Effector CD4-positive, alpha-beta T cell (primary cell): ENCODE results near the gene RNF17.

ENCODE experiments used
- DNase-seq: peaks from one replicate; pipeline ENCODE4 v3.0.0-alpha.2; 2020

Gene RNF17

DNA sequence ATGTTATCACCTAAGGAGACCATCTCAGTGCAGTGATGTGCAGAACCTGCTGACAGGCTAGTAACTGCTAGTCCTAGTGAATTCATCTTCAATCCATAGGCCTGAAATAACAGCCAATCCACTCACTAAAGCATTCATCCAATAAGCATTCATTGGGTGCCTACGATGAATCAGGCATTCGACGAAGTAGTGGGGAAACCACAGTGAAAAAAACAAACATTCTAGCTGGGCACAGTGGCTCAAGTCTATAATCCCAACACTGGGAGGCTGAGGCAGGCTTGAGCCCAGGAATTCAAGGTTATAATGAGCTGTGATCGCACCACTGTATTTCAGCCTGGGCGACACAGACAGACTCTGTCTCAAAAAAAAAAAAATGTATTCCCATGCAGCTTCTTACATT is 135.6 kb downstream of the RNF17 start:
- no peak for DNase-seq

- no peak for DNase-seq
Measured at GRCh38 chr13:24900507-24900906, 136.5 kb downstream of the RNF17 start.

GRCh38 chr13:24905242-24905641 is 141.3 kb downstream of the RNF17 start:
- no peak for DNase-seq

- DNase-seq, result no peak
Measured at GRCh38 chr13:24906268-24906667, 142.3 kb downstream of the RNF17 start.

DNA sequence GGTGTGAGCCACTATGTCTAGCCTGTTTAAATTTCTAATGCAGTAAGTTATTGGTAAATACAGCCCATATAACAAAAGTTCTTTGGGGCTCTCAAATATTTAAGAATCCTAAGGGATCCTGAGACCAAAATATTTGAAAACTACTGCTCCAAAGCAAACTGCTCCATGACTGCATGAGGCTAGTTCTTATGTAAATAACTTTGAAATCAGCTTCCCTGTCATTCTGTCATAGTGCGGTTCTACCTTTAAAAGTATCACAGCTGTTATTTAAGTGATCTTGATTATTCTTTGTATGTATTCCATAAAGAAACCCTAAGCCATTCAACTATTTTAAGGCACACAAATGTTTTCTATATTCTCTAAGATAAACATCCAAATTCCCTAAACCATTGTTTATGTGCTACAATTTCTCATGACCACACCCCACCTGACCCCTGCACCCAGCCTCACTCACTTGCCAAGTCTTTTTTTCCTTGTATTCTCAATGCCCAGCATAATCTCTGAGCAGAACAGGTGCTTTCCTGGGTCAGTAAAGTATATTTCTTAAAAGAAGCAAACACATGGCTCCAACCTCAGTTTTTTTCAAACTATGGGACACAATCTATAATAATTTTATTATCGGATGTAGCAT is 146.6 kb downstream of the RNF17 start:
- no peak for DNase-seq

- DNase-seq, result no peak
Measured at GRCh38 chr13:24911133-24911908, 147.4 kb downstream of the RNF17 start.

DNA sequence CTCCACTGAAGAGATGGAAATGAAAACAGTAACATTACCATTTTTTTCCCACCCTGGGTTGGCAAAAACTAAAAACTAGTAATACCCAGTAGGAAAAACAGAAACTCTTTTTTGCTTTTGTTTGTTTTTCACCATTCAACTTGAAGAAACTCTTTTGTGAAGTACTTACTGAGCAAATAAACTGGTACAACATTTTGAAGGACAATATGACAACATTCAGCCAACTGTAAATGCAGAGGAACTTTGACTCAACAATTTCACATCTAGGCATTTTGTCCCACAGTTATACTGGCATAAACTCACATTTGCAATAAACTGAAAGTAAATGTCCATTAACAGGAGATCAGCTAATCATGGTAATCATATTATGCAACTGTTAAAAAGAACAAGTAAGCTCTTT is 152.5 kb downstream of the RNF17 start:
- DNase-seq, result no peak

DNA sequence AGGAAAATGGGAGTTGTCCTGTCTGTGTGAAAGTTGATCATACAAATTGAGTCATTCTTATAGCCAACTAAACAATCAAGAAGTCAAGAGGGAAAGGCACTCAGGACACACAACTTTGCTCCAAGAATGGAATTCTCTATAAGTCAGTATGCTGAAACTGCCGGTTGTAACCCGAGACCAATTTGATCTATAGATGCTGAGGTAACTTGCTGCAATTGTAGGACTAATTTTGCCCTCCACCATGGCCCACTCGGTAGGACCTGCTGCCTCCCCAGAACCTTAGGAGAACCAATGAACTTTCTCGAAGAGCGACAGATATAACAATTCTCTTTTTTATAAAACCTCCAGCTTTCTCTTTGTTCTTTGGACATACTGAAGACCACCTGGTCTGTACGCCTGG is 157.0 kb downstream of the RNF17 start:
- no peak for DNase-seq

DNA sequence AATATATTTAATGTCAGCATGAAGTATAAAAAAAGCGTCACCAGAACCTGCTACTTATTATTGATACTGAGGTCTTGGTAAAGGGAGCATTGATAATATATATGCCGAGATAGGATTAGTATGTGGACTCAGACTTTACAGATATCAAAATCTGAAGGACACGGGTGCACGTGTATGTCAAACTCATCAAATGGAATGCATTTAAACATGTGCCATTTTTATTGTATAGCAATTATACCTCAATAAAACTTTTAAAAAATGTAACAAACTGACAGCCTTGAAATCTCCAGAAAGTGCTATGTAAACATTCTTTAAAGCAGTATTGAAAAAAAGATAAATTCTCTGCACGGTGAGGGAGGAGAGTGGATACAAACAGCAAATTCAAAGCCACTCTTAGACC is 157.9 kb downstream of the RNF17 start:
- DNase-seq, result no peak

- DNase-seq, result no peak
Measured at GRCh38 chr13:24922387-24922744, 158.4 kb downstream of the RNF17 start.

- DNase-seq, result peak; percentile 90
Measured at GRCh38 chr13:24922745-24923591, 159.0 kb downstream of the RNF17 start.

DNA sequence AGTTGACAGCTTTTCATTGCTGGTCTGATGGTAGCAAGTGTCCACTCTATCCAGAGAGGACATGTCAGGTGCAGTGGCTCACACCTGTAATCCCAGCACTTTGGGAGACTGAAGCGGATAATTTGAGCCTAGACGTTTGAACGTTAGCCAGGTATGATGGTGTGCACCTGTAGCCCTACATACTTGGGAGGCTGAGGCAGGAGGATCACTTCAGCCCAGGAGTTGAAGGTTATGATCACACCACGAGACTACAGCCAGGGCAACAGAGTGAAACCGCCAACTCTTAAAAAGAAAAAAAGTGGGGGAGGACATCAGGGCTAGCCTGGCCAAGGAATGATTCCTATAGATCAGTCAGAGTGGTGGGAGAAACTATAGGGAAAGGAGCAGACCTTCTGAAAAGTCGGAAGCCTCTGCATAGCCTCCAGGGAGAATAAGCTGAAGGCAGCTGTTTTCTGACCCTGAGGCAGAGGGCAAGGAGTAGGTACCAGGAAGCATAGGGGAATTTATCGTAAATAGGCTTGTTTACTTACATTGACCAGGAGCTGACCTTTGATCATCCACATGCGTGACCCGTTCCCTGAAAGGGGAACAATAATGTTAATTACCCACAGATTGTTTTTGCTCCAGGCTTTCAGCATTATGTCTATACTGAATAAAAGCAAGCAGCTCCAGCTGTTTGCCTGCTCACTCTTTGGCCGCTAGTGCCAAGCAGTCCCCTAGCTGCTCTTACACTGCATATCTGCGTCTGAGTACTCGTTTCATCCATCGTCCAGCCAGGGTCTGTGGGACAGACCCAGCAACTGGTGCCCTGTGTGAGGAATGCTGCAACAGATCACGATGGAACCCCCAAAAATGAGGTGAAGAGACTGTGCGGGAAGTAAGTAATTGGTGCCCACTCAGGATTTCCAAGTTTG is 161.6 kb downstream of the RNF17 start:
- DNase-seq, result no peak

DNA sequence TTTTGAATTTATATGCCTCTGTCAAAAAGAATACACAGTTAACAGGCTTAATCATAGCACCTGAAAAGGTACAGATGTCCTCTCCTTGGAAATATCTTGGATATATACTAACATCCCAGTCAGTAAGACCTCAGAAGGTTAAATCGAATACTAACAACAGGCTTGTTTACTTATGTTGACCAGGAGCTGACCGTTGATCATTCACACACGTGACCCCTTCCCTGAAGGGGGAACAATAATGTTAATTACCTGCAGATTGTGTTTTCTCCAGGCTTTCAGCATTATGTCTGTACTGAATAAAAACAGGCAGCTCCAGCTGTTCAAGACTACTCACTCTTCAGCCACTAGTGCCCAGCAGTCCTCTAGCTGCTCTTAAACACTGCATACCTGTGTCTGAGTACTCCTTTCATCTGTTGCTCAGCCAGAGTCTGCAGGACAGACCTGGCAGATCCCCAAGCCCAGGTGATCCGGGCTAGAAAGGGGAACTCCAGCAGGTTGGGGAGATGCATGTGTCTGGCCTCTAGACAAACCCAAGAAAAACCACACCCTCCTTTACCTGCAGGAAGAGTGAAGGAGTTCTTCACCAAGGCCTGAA is 163.9 kb downstream of the RNF17 start:
- DNase-seq, result no peak

GRCh38 chr13:24929196-24929595 is 165.2 kb downstream of the RNF17 start:
- no peak for DNase-seq
